Measurements from ENCODE around the gene ARL15. TPM values are rescaled to one million over a fixed set of nuclear protein-coding genes. Genes with fewer than 3 reads are reported as not detected.
A peak's percentile ranks its signal among the peaks of the same experiment; 100 is the strongest.

ARL15 gene
- total RNA-seq, 1 donor = 28.1 TPM

- H3K4me3 ChIP-seq (ENCODE audit: low read depth, low read length) = no peak overlapping the region
- no peak for DNase-seq (ENCODE audit: low read depth)
- TF ChIP-seq, protein P1, sequence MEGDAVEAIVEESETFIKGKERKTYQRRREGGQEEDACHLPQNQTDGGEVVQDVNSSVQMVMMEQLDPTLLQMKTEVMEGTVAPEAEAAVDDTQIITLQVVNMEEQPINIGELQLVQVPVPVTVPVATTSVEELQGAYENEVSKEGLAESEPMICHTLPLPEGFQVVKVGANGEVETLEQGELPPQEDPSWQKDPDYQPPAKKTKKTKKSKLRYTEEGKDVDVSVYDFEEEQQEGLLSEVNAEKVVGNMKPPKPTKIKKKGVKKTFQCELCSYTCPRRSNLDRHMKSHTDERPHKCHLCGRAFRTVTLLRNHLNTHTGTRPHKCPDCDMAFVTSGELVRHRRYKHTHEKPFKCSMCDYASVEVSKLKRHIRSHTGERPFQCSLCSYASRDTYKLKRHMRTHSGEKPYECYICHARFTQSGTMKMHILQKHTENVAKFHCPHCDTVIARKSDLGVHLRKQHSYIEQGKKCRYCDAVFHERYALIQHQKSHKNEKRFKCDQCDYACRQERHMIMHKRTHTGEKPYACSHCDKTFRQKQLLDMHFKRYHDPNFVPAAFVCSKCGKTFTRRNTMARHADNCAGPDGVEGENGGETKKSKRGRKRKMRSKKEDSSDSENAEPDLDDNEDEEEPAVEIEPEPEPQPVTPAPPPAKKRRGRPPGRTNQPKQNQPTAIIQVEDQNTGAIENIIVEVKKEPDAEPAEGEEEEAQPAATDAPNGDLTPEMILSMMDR (IDR thresholded peaks at IDR 0.05; ENCODE audit: insufficient read depth, low read depth, low read length) = no peak
These were observed 214.4 kb downstream of the ARL15 start for GRCh38 chr5:54095969-54096368.

- no peak for DNase-seq (ENCODE audit: low read depth)
- no peak overlapping the region for H3K4me3 ChIP-seq (ENCODE audit: low read depth, low read length)
- TF ChIP-seq, protein P1 (IDR thresholded peaks at IDR 0.05; ENCODE audit: insufficient read depth, low read depth, low read length) = no peak
These were observed 215.7 kb downstream of the ARL15 start for GRCh38 chr5:54094706-54095105.

DNA sequence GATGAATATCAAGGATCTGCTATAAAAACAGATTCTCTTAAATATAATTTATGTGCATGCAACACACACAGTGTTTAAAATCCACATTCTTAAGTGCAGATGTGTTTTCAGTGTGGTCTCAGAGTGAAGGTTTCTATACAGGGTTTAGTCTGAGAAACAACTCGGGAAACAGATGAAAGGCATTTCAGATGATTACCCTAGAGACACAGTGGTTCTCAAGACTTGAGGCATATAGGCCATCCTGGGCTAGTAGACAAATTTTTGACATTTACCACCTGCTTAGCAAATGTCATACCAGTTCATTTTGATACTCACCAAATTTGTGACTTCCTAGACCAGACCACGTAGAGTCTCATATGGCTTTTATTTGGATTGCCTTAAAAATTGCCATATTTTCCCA lies 216.5 kb downstream of the ARL15 start:
- no peak overlapping the region for H3K4me3 ChIP-seq (ENCODE audit: low read depth, low read length)
- DNase-seq (ENCODE audit: low read depth) = no peak
- TF ChIP-seq, protein P1 (IDR thresholded peaks at IDR 0.05; ENCODE audit: insufficient read depth, low read depth, low read length) = no peak

DNA sequence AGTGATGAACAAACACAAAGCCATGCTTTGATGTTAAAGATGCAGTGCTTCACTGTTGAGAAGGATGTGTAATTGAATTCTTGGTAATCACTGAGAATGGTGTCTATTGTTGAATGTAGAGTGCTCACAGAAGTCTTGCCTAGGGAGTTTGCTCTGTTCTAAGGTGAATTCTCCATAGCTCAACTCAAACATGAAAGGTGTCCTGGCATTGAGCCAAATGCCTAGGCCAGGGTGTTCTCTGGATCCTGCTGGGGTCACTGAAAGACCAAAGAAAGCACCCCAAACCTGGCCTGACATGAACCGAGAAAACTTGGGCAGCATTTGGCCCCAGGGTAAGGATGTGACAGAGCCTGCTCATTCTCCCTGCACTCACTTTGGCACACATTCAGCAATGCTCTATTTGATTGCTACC lies 217.3 kb downstream of the ARL15 start:
- DNase-seq (ENCODE audit: low read depth) = no peak
- no peak overlapping the region for H3K4me3 ChIP-seq (ENCODE audit: low read depth, low read length)
- TF ChIP-seq, protein P1 (IDR thresholded peaks at IDR 0.05; ENCODE audit: insufficient read depth, low read depth, low read length) = no peak

DNA sequence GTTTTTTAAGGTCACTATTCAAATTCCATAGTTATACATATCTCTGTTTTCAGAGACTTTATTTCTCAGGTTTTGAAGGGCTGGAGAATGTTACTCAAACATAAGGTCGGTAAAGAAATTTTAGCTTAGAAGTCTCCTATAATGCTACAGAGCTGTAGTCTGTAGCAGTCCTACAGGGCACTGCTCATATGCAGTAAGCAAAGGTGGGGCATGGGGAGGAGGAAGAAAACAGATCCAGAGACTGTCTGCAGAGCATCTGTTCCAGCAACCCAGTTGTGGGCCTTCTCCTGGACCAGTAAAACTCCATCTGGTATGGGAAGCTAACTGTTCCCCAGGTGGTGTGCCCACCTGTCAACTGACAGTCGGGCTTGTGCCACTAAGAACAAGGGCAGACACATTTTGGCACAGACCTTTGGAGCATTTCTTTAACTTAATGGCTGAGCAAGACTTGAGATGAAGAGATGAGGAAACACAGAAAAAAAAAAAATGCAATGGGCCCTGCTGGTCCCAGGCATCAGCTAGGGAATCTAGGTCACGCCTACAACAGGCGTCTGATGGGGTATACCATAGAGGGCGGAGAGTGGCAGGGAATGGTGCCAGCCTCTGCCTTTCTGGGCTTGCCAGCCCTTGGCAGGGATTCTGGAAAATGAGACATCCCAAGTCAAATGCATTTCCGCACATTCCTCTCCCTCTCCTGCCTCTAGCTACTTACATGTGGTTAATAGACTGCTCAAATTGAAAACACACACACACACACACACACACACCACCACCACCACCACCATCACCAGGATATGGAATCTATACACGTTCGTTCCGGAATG lies 218.9 kb downstream of the ARL15 start:
- DNase-seq (ENCODE audit: low read depth) = no peak
- TF ChIP-seq, protein P1 (IDR thresholded peaks at IDR 0.05; ENCODE audit: insufficient read depth, low read depth, low read length) = no peak
- H3K4me3 ChIP-seq (ENCODE audit: low read depth, low read length) = no peak overlapping the region

GRCh38 chr5:54090495-54091120 lies 219.8 kb downstream of the ARL15 start:
- DNase-seq (ENCODE audit: low read depth) = peak; percentile 89
- H3K4me3 ChIP-seq (ENCODE audit: low read depth, low read length) = no peak overlapping the region
- TF ChIP-seq, protein P1 (IDR thresholded peaks at IDR 0.05; ENCODE audit: insufficient read depth, low read depth, low read length) = peak; percentile 49

Data from fibroblast of villous mesenchyme (primary cell).